ENCODE measurements around the gene KLHL42. TPM values are rescaled to one million over a fixed set of nuclear protein-coding genes. Genes with fewer than 3 reads are reported as not detected.

Gene KLHL42
- total RNA-seq, 2 experiments from 2014 or later, result 12.8 to 13.2 TPM

DNA sequence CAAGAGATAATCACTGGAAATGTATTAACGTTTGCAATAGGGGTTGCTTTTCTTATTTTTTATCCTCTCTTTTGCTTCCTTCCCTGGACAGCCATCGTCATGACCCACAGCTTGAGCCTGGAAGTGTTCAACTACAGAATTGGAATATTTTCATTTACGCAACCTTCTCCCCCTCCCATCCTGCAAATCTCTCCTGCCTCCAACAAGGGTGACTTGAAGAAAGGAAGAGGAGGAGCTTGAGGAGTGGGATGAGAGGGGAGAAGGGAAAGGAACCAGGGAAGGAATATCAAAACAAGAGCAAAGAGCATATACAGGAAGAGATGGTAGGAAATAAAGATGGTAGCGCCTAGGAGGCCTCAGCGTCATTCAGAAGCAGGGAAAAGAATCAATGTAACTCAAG, 1.6 kb downstream of the KLHL42 start:
- Mint-ChIP-seq H3K4me3 (peak overlapping the region; percentile 87), H3K4me1 (ENCODE audit: low read depth) (peaks cover 52% of the 10 kb centered on the region), H3K27me3 (no peaks in the 10 kb centered on the region), H3K27ac (peak overlapping the region; percentile 72), H3K36me3 (ENCODE audit: low read depth) (peaks cover 19% of the 10 kb centered on the region), H3K9me3 (no peaks in the 10 kb centered on the region)
- peaks cover 32% of the 10 kb centered on the region for H3K4me1 ChIP-seq (ENCODE audit: insufficient read depth, low read length)
- POLR2A ChIA-PET, result no interaction called here
- H3K36me3 ChIP-seq (ENCODE audit: insufficient read depth, low read length), result no peaks in the 10 kb centered on the region
- TF ChIP-seq, protein P1, sequence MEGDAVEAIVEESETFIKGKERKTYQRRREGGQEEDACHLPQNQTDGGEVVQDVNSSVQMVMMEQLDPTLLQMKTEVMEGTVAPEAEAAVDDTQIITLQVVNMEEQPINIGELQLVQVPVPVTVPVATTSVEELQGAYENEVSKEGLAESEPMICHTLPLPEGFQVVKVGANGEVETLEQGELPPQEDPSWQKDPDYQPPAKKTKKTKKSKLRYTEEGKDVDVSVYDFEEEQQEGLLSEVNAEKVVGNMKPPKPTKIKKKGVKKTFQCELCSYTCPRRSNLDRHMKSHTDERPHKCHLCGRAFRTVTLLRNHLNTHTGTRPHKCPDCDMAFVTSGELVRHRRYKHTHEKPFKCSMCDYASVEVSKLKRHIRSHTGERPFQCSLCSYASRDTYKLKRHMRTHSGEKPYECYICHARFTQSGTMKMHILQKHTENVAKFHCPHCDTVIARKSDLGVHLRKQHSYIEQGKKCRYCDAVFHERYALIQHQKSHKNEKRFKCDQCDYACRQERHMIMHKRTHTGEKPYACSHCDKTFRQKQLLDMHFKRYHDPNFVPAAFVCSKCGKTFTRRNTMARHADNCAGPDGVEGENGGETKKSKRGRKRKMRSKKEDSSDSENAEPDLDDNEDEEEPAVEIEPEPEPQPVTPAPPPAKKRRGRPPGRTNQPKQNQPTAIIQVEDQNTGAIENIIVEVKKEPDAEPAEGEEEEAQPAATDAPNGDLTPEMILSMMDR (IDR thresholded peaks at IDR 0.05), result no peak
- no peaks in the 10 kb centered on the region for H3K9me3 ChIP-seq (ENCODE audit: control insufficient read depth in 1 of 2, insufficient read depth in 1 of 2, low read length in 2 of 2)
- H3K4me3 ChIP-seq (ENCODE audit: low read length), result peak overlapping the region; percentile 3
- H3K27me3 ChIP-seq (ENCODE audit: control insufficient read depth in 1 of 2, insufficient read depth in 2 of 2, low read length in 2 of 2), result no peaks in the 10 kb centered on the region
- intact Hi-C loops (cut with DNase I, micrococcal nuclease), result loop anchor here in 1 of 2 experiments (2.0 to 5.0 kb wide), 2 partner anchors 69 to 253 kb away; partner anchors contain the start of gene MRPS35
- ATAC-seq (ENCODE audit: poor library complexity), result no peak
- no peak for DNase-seq
- H3K27ac ChIP-seq (ENCODE audit: low read depth in 1 of 2, low read length in 2 of 2), result no peak overlapping the region
- CTCF ChIA-PET, result no interaction called here

DNA sequence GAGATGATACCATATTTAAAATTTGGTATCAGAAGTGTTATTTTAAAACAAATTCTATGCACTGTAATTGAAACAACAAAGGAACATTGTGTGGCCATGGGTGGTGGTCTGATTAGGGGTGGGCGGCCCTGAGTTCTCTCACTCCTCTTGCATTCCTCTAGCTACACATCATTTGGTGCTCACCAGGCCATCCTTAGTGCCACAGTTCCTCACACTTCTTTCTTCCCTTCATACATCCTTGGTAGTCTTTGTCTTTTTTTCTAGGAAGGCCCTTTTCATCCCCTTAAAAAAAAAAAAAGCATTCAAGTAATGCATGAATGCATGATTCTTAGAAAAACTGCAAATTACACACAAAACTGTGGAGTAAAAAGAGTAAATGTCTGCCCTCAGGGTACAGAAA, 2.4 kb downstream of the KLHL42 start:
- POLR2A ChIA-PET, result no interaction called here
- Histone ChIP-seq H3K4me3 (ENCODE audit: low read length) (no peak overlapping the region), H3K36me3 (ENCODE audit: insufficient read depth, low read length) (no peaks in the 10 kb centered on the region), H3K27ac (ENCODE audit: low read depth in 1 of 2, low read length in 2 of 2) (no peak overlapping the region), H3K4me1 (ENCODE audit: insufficient read depth, low read length) (peaks cover 32% of the 10 kb centered on the region), H3K27me3 (ENCODE audit: control insufficient read depth in 1 of 2, insufficient read depth in 2 of 2, low read length in 2 of 2) (no peaks in the 10 kb centered on the region), H3K9me3 (ENCODE audit: control insufficient read depth in 1 of 2, insufficient read depth in 1 of 2, low read length in 2 of 2) (no peaks in the 10 kb centered on the region)
- ATAC-seq (ENCODE audit: poor library complexity) (no peak), DNase-seq (no peak)
- CTCF ChIA-PET, result interaction anchor here (1.2 kb wide), 1 partner anchor 39 kb away, joined by 4 read pairs; no protein-coding TSS in a partner anchor
- Mint-ChIP-seq H3K4me1 (ENCODE audit: low read depth) (peaks cover 53% of the 10 kb centered on the region), H3K36me3 (ENCODE audit: low read depth) (peaks cover 19% of the 10 kb centered on the region), H3K4me3 (peak overlapping the region; percentile 87), H3K9me3 (no peaks in the 10 kb centered on the region), H3K27me3 (no peaks in the 10 kb centered on the region), H3K27ac (peak overlapping the region; percentile 44)
- intact Hi-C loops (cut with DNase I, micrococcal nuclease), result loop anchor here in 1 of 2 experiments (5.0 kb wide), 1 partner anchor 70 kb away; the partner anchor contains the start of gene MRPS35
- TF ChIP-seq, protein P1 (IDR thresholded peaks at IDR 0.05), result no peak

DNA sequence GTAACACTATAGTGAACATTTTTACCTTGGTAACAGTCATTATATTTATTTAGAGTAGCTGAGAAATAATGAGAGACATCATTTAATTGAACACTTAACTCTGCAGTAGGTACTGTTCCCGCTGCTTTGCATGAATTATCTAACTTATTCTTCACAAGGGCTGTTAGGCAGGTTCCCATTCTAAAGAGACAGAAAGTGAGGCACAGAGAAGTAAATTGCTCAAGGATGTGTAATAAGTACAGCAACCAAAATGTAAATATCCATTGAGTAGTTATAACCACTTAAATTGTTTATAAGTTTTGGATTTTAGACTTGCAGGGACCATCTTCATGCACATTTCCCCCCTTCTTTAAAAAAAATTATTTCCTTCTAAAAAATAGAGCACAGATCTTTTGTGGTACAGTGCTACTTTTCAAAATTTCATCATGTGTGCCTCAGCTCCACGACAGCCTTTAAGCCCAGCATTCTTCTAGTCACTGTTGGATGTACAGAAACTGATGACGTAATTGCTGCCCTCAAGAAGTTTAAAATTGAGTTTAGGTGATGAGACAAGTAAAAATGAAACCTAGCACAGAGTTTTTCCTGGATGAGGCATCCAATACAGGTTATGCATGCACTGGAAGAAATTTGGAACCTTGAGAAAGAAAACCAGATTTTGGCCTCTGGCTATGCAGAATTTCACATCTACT, 6.0 kb downstream of the KLHL42 start:
- peaks cover 71% of the 10 kb centered on the region for H3K4me1 Mint-ChIP-seq (ENCODE audit: low read depth)
- peaks cover 26% of the 10 kb centered on the region for H3K36me3 Mint-ChIP-seq (ENCODE audit: low read depth)
- Histone ChIP-seq H3K27me3 (ENCODE audit: control insufficient read depth in 1 of 2, insufficient read depth in 2 of 2, low read length in 2 of 2) (no peaks in the 10 kb centered on the region), H3K4me3 (ENCODE audit: low read length) (no peak overlapping the region), H3K4me1 (ENCODE audit: insufficient read depth, low read length) (peaks cover 19% of the 10 kb centered on the region), H3K9me3 (ENCODE audit: control insufficient read depth in 1 of 2, insufficient read depth in 1 of 2, low read length in 2 of 2) (no peaks in the 10 kb centered on the region), H3K36me3 (ENCODE audit: insufficient read depth, low read length) (peaks cover 4% of the 10 kb centered on the region), H3K27ac (ENCODE audit: low read depth in 1 of 2, low read length in 2 of 2) (no peak overlapping the region)
- no peak overlapping the region for H3K27ac Mint-ChIP-seq
- H3K4me3 Mint-ChIP-seq, result no peak overlapping the region
- ChIA-PET POLR2A (no interaction called here), CTCF (no interaction called here)
- DNase-seq (no peak), ATAC-seq (ENCODE audit: poor library complexity) (no peak)
- intact Hi-C loops (cut with DNase I, micrococcal nuclease), result no loop called here
- TF ChIP-seq, protein P1 (IDR thresholded peaks at IDR 0.05), result no peak
- H3K27me3 Mint-ChIP-seq, result no peaks in the 10 kb centered on the region
- H3K9me3 Mint-ChIP-seq, result no peaks in the 10 kb centered on the region
